OCI-LY1 (cell line): ENCODE measurements around the gene MX2.
A peak's percentile ranks its signal among the peaks of the same experiment; 100 is the strongest.
"Not testable (repeated sequence)": the region's sequence is repeated elsewhere in the genome, so short reads cannot be mapped to it uniquely, and the experiment has no call there.

Experiments used
- H2AFZ ChIP-seq: fragments of 200-600 bp; sonication (generic), shearing (Covaris generic); 2 replicates; pipeline ENCODE4 v1.6.0; 2014; ENCODE audit warnings: antibody characterized with exemption, mild to moderate bottlenecking, low read length
- H3F3A ChIP-seq: fragments of 200-600 bp; sonication (generic), shearing (Covaris generic); 2 replicates; pipeline ENCODE4 v1.6.0; 2014; ENCODE audit warnings: mild to moderate bottlenecking, antibody characterized with exemption, low read length, moderate library complexity; ENCODE audit not compliant: insufficient read depth
- H3K27ac ChIP-seq: fragments of 200-600 bp; sonication (generic); 2 replicates; pipeline ENCODE4 v1.5.1; 2014; ENCODE audit warnings: low read length, mixed run types, mild to moderate bottlenecking, low read depth; ENCODE audit not compliant: poor library complexity, severe bottlenecking
- H3K27me3 ChIP-seq: fragments of 200-600 bp; sonication (generic); 2 replicates; pipeline ENCODE4 v1.6.0; 2014; ENCODE audit warnings: antibody characterized with exemption, mild to moderate bottlenecking, low read length, moderate library complexity; ENCODE audit not compliant: insufficient read depth
- H3K36me3 ChIP-seq: fragments of 200-600 bp; sonication (generic); 2 replicates; pipeline ENCODE4 v1.6.1; 2014; ENCODE audit warnings: mild to moderate bottlenecking, antibody characterized with exemption, low read length, moderate library complexity, mixed read lengths; ENCODE audit not compliant: insufficient read depth
- H3K4me1 ChIP-seq: fragments of 200-600 bp; sonication (generic); 2 replicates; pipeline ENCODE4 v1.5.1; 2014; ENCODE audit warnings: mild to moderate bottlenecking, low read length, moderate library complexity; ENCODE audit not compliant: insufficient read depth, severe bottlenecking
- H3K4me2 ChIP-seq: fragments of 200-600 bp; sonication (generic), shearing (Covaris generic); 2 replicates; pipeline ENCODE4 v1.6.1; 2014; ENCODE audit warnings: low read length
- H3K4me3 ChIP-seq: fragments of 200-600 bp; sonication (generic); 2 replicates; pipeline ENCODE4 v1.5.1; 2014; ENCODE audit warnings: low read length, low read depth, mild to moderate bottlenecking, mixed read lengths; ENCODE audit not compliant: poor library complexity, severe bottlenecking
- H3K79me2 ChIP-seq: fragments of 200-600 bp; shearing (Covaris generic); 2 replicates; pipeline ENCODE4 v1.6.1; 2016; ENCODE audit warnings: mixed run types, low read length, mixed read lengths; ENCODE audit not compliant: insufficient read depth
- H3K9ac ChIP-seq: fragments of 200-600 bp; sonication (generic), shearing (Covaris generic); 2 replicates; pipeline ENCODE4 v1.6.1; 2014; ENCODE audit warnings: mild to moderate bottlenecking, low read length, mixed read lengths
- H3K9me2 ChIP-seq: fragments of 200-600 bp; sonication (generic), shearing (Covaris generic); 2 replicates; pipeline ENCODE4 v1.6.1; 2014; ENCODE audit warnings: low read depth, mild to moderate bottlenecking, low read length, mixed read lengths
- H3K9me3 ChIP-seq: fragments of 200-600 bp; shearing (Covaris generic); 2 replicates; pipeline ENCODE4 v1.6.1; 2014; ENCODE audit warnings: low read length, mixed read lengths
- H4K20me1 ChIP-seq: fragments of 200-600 bp; sonication (generic), shearing (Covaris generic); 2 replicates; pipeline ENCODE4 v1.6.0; 2016; ENCODE audit warnings: mild to moderate bottlenecking, low read length; ENCODE audit not compliant: insufficient read depth
- CTCF ChIP-seq: fragments of 200-600 bp; sonication (generic), shearing (Covaris generic); IDR thresholded peaks from 2 replicates; pipeline ENCODE4 v1.5.1; 2017; ENCODE audit warnings: mild to moderate bottlenecking, antibody characterized with exemption, low read length, moderate library complexity, mixed read lengths
- EZH2 ChIP-seq: fragments of 200-600 bp; sonication (generic), shearing (Covaris generic); IDR thresholded peaks from 2 replicates; pipeline ENCODE4 v1.8.0; 2017; ENCODE audit warnings: borderline replicate concordance, mixed run types, mild to moderate bottlenecking, antibody characterized with exemption, low read length, moderate library complexity, mixed read lengths

MX2 gene

GRCh38 chr21:41422546-41423304, 60.9 kb downstream of the MX2 start:
- H3K27me3 ChIP-seq: no peaks in the 10 kb centered on the region
- H3K9me2 ChIP-seq: no peaks in the 10 kb centered on the region
- peaks cover 3% of the 10 kb centered on the region; the same call in 1 of the 2 replicates for H3K9me3 ChIP-seq
- no peak overlapping the region for H3K4me2 ChIP-seq
- no peak overlapping the region for H3K9ac ChIP-seq
- no peak overlapping the region for H3K27ac ChIP-seq
- H4K20me1 ChIP-seq: no peaks in the 10 kb centered on the region
- H3K79me2 ChIP-seq: no peaks in the 10 kb centered on the region
- no peak overlapping the region for H2AFZ ChIP-seq
- no peaks in the 10 kb centered on the region for H3F3A ChIP-seq
- TF ChIP-seq CTCF: no peak
- TF ChIP-seq EZH2: no peak
- no peak overlapping the region for H3K4me3 ChIP-seq
- peaks cover 43% of the 10 kb centered on the region for H3K4me1 ChIP-seq
- H3K36me3 ChIP-seq: no peaks in the 10 kb centered on the region

- not testable (repeated sequence) for H3K27me3 ChIP-seq, H3K79me2 ChIP-seq, H3K4me2 ChIP-seq, H2AFZ ChIP-seq, H3K27ac ChIP-seq, H3F3A ChIP-seq, H3K36me3 ChIP-seq, H3K9me2 ChIP-seq, H3K4me3 ChIP-seq, H3K9me3 ChIP-seq, H3K9ac ChIP-seq, H4K20me1 ChIP-seq
- peaks cover 48% of the 10 kb centered on the region for H3K4me1 ChIP-seq
These were observed 61.4 kb downstream of the MX2 start for GRCh38 chr21:41423305-41423636.

- peak overlapping the region; percentile 75 for H3K9ac ChIP-seq
- no peak overlapping the region for H3K27ac ChIP-seq
- peak overlapping the region; percentile 88 for H3K4me2 ChIP-seq
- H3F3A ChIP-seq: no peaks in the 10 kb centered on the region
- peaks cover 42% of the 10 kb centered on the region for H3K4me1 ChIP-seq
- no peaks in the 10 kb centered on the region for H3K79me2 ChIP-seq
- TF ChIP-seq CTCF (no peak), EZH2 (no peak)
- no peak overlapping the region for H2AFZ ChIP-seq
- H3K36me3 ChIP-seq: peaks cover 6% of the 10 kb centered on the region; the same call in 1 of the 2 replicates
- no peaks in the 10 kb centered on the region for H4K20me1 ChIP-seq
- no peaks in the 10 kb centered on the region for H3K9me3 ChIP-seq
- no peaks in the 10 kb centered on the region for H3K27me3 ChIP-seq
- no peaks in the 10 kb centered on the region for H3K9me2 ChIP-seq
- H3K4me3 ChIP-seq: peak overlapping the region; percentile 81
These were observed 63.7 kb downstream of the MX2 start for GRCh38 chr21:41425588-41425953.
